ENCODE data around the gene ROR1. TPM values are rescaled to one million over a fixed set of nuclear protein-coding genes. Genes with fewer than 3 reads are reported as not detected.

Gene ROR1
- total RNA-seq, 3 donors from 2014 or later, result 3.1 to 19.8 (median 3.4) TPM

DNA sequence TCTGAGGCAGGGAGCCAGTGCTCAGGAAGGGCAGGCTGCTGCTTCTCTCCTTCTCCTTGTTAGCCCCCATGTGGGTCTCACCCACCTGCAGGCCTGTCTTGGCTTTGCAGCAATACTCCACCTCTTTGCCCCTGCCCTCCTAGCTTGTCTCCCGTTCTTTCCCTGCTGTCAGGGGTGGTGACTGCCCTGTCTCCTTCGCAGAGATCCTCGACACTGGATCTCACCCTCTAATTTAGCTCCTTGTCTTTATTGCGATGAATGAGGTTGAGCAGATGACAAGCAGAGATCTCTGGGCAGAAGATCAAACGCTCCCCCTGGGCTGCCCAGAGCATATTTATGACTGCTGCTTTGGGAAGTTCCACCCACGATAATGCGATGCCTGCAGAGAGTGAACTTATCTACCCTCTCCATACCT, 199.2 kb downstream of the ROR1 start:
- TF ChIP-seq, protein P1, sequence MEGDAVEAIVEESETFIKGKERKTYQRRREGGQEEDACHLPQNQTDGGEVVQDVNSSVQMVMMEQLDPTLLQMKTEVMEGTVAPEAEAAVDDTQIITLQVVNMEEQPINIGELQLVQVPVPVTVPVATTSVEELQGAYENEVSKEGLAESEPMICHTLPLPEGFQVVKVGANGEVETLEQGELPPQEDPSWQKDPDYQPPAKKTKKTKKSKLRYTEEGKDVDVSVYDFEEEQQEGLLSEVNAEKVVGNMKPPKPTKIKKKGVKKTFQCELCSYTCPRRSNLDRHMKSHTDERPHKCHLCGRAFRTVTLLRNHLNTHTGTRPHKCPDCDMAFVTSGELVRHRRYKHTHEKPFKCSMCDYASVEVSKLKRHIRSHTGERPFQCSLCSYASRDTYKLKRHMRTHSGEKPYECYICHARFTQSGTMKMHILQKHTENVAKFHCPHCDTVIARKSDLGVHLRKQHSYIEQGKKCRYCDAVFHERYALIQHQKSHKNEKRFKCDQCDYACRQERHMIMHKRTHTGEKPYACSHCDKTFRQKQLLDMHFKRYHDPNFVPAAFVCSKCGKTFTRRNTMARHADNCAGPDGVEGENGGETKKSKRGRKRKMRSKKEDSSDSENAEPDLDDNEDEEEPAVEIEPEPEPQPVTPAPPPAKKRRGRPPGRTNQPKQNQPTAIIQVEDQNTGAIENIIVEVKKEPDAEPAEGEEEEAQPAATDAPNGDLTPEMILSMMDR (IDR thresholded peaks at IDR 0.05), result no peak
- intact Hi-C loops (cut with DNase I, micrococcal nuclease), result no loop called here
- ATAC-seq (no peak), DNase-seq (no peak)
- Histone ChIP-seq H3K9me3 (no peaks in the 10 kb centered on the region), H3K4me1 (ENCODE audit: low read depth) (peaks cover 6% of the 10 kb centered on the region), H3K36me3 (ENCODE audit: low read depth) (no peaks in the 10 kb centered on the region), H3K4me3 (no peak overlapping the region)

GRCh38 chr1:63974966-63975365, 201.1 kb downstream of the ROR1 start:
- DNase-seq, result no peak
- Histone ChIP-seq H3K36me3 (ENCODE audit: low read depth) (no peaks in the 10 kb centered on the region), H3K4me1 (ENCODE audit: low read depth) (no peaks in the 10 kb centered on the region), H3K9me3 (no peaks in the 10 kb centered on the region), H3K4me3 (no peak overlapping the region)
- TF ChIP-seq, protein P1 (IDR thresholded peaks at IDR 0.05), result no peak
- intact Hi-C loops (cut with DNase I, micrococcal nuclease), result no loop called here
- ATAC-seq, result no peak

DNA sequence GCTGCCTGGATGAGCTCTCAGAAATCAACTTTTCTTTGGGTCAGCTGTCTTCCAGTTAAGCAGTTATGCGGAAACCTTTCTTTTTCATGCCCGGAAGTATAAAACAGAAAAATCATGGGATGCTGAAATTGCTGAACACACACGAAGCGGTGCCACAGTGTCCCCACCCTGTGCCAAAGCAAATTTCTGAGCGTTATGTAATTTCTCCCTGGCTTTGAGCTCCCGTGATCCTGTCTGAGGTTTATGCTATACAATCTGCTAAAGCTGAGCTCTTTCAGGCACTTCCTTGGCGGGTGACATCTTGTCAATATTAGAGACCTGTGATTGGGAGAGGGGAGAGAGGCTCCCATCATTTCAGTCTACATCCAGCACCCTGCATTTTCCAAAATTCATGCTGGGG, 201.7 kb downstream of the ROR1 start:
- Histone ChIP-seq H3K4me3 (no peak overlapping the region), H3K36me3 (ENCODE audit: low read depth) (no peaks in the 10 kb centered on the region), H3K4me1 (ENCODE audit: low read depth) (no peaks in the 10 kb centered on the region), H3K9me3 (no peaks in the 10 kb centered on the region)
- TF ChIP-seq, protein P1 (IDR thresholded peaks at IDR 0.05), result no peak
- ATAC-seq (no peak), DNase-seq (no peak)
- intact Hi-C loops (cut with DNase I, micrococcal nuclease), result no loop called here

GRCh38 chr1:63976006-63976405, 202.2 kb downstream of the ROR1 start:
- DNase-seq (no peak), ATAC-seq (no peak)
- Histone ChIP-seq H3K9me3 (no peaks in the 10 kb centered on the region), H3K4me3 (no peak overlapping the region), H3K4me1 (ENCODE audit: low read depth) (no peaks in the 10 kb centered on the region), H3K36me3 (ENCODE audit: low read depth) (no peaks in the 10 kb centered on the region)
- intact Hi-C loops (cut with DNase I, micrococcal nuclease), result no loop called here
- TF ChIP-seq, protein P1 (IDR thresholded peaks at IDR 0.05), result no peak

DNA sequence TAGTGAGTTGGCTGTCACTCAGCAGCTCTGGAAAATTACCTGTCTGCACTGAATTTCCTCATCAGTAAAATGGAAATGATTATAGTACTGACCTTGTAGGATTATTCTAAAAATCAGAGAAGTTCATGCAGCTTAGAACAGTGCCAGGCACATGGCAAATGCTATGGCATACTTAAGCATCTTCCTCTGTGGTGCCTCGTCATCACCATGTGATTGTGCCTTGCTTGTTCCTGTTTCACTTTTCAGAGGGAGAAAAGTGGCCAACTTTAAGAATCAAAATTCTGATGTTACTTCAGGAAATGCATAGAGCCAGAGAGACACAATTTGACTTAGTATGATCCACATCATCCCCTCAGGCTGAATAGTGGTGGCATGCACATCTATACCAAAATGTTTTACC, 203.6 kb downstream of the ROR1 start:
- intact Hi-C loops (cut with DNase I, micrococcal nuclease), result no loop called here
- DNase-seq (no peak), ATAC-seq (no peak)
- TF ChIP-seq, protein P1 (IDR thresholded peaks at IDR 0.05), result no peak
- Histone ChIP-seq H3K36me3 (ENCODE audit: low read depth) (no peaks in the 10 kb centered on the region), H3K4me3 (no peak overlapping the region), H3K4me1 (ENCODE audit: low read depth) (no peaks in the 10 kb centered on the region), H3K9me3 (no peaks in the 10 kb centered on the region)

DNA sequence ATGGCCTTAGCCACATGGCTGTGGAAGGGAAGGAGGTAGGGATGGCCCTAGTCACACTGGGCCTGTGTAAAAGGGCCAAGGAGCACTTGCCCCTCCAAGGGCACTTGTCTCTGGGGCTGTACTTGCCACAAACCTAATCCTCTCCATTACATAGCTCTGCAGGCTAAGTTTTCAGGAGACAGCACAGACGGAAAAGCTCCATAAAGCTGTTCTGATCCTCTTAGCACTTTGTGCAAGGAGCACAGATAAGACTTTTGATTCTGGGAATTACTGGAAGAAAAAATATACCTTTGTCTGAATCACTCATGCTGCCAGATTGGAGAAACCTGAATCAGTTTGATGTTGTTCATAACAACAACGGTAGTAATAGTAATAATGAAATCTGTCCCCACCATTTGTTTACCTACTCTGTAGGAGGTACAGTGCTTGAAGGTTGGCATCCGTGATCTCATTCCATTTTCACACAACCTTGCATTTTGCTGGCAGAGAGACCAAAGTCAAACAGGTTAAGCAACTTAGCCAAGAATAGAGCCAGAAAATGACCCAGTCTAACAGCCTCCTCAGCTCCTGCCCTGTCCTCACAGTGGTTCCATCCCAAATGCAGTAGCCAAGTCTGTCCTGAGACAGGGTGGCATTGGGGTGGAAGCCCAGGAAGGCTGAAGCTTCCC, 207.1 kb downstream of the ROR1 start:
- Histone ChIP-seq H3K4me3 (no peak overlapping the region), H3K9me3 (no peaks in the 10 kb centered on the region), H3K4me1 (ENCODE audit: low read depth) (no peaks in the 10 kb centered on the region), H3K36me3 (ENCODE audit: low read depth) (no peaks in the 10 kb centered on the region)
- intact Hi-C loops (cut with DNase I, micrococcal nuclease), result no loop called here
- ATAC-seq (no peak), DNase-seq (no peak)
- TF ChIP-seq, protein P1 (IDR thresholded peaks at IDR 0.05), result no peak

Data from mucosa of descending colon (tissue), 3 donors.